ENCODE data around the gene SMPD1.
A peak's percentile ranks its signal among the peaks of the same experiment; 100 is the strongest.

SMPD1 gene

GRCh38 chr11:6433998-6434660 lies 43.9 kb downstream of the SMPD1 start:
- DNase-seq (ENCODE audit: low read depth in 1 of 2, low spot score in 1 of 2), result peak in 1 of 2 experiments; percentile 35
- TF ChIP-seq JUND (IDR thresholded peaks at IDR 0.05; ENCODE audit: low read depth), result no peak
- in situ Hi-C loops (cut with HindIII; ENCODE audit: low pct_unique_long_range_greater_than_20kb, low sequenced_read_pairs), result no loop called here

DNA sequence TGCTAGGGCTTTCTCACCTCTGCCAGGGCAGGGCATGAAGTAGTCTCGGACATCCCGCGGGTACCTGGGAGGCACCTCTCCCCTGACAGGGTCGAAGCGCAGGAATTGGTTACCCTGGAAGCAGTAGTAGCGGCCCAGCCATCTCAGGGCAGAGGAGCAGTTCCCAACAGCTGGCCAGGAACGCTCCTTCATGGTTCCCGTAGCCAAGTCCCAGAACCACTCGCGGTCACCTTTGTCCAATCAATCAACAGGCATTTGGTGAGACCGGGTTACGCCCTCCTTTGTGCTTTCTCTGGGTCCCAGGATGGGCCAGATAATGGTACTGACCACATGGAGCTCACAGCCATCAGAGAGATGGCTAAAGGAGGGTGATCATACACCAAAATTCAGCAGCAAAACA lies 47.1 kb downstream of the SMPD1 start:
- TF ChIP-seq JUND (IDR thresholded peaks at IDR 0.05; ENCODE audit: low read depth), result no peak
- no peak for DNase-seq (ENCODE audit: low read depth in 1 of 2, low spot score in 1 of 2)
- in situ Hi-C loops (cut with HindIII; ENCODE audit: low pct_unique_long_range_greater_than_20kb, low sequenced_read_pairs), result no loop called here

- in situ Hi-C loops (cut with HindIII; ENCODE audit: low pct_unique_long_range_greater_than_20kb, low sequenced_read_pairs), result no loop called here
- DNase-seq (ENCODE audit: low read depth in 1 of 2, low spot score in 1 of 2), result no peak
- no peak for TF ChIP-seq JUND (IDR thresholded peaks at IDR 0.05; ENCODE audit: low read depth)
Observed at GRCh38 chr11:6437993-6438392, 47.7 kb downstream of the SMPD1 start.

DNA sequence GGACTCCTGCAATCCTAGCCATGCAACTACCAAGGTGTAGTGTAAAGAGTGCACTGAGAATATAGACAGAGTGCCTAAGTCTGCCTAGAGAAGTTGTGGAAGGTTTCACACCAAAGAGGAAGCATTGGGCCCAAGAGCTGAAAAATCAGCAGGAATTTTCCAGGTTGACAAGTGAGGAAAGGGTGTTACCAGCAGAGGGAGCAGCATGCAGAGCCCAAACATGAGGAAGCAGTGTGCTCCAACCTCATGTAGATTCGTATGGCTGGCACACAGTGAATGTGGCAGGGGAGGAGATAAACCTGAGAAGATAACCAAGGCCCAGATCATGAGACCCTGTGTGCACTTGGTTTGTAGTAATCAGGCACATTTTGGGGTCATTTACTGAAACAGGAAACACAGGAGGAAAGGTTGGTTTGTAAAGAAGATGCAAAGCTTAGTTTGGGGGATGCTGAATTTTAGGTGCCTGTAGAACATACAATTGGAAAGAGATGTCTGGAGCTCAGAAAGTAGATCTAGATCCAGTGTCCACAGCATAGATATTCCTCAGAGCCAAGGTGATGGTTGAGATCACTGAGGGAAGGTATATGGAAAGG lies 48.8 kb downstream of the SMPD1 start:
- in situ Hi-C loops (cut with HindIII; ENCODE audit: low pct_unique_long_range_greater_than_20kb, low sequenced_read_pairs), result no loop called here
- TF ChIP-seq JUND (IDR thresholded peaks at IDR 0.05; ENCODE audit: low read depth), result no peak
- peak; percentile 44 to 71 for DNase-seq (ENCODE audit: low read depth in 1 of 2, low spot score in 1 of 2)

GRCh38 chr11:6440906-6441358 lies 50.7 kb downstream of the SMPD1 start, which contains the start of gene HPX:
Gene HPX (minus strand): TSS chr11:6440987. CDS start chr11:6440963, 24 bp downstream.
- DNase-seq (ENCODE audit: low read depth in 1 of 2, low spot score in 1 of 2), result peak in 1 of 2 experiments; percentile 18
- TF ChIP-seq JUND (IDR thresholded peaks at IDR 0.05; ENCODE audit: low read depth), result no peak
- in situ Hi-C loops (cut with HindIII; ENCODE audit: low pct_unique_long_range_greater_than_20kb, low sequenced_read_pairs), result no loop called here

- in situ Hi-C loops (cut with HindIII; ENCODE audit: low pct_unique_long_range_greater_than_20kb, low sequenced_read_pairs), result no loop called here
- no peak for TF ChIP-seq JUND (IDR thresholded peaks at IDR 0.05; ENCODE audit: low read depth)
- no peak for DNase-seq (ENCODE audit: low read depth in 1 of 2, low spot score in 1 of 2)
Observed at GRCh38 chr11:6442441-6442840, 52.2 kb downstream of the SMPD1 start.

GRCh38 chr11:6443269-6444003 lies 53.2 kb downstream of the SMPD1 start:
- peak; percentile 9 to 45 for DNase-seq (ENCODE audit: low read depth in 1 of 2, low spot score in 1 of 2)
- in situ Hi-C loops (cut with HindIII; ENCODE audit: low pct_unique_long_range_greater_than_20kb, low sequenced_read_pairs), result no loop called here
- no peak for TF ChIP-seq JUND (IDR thresholded peaks at IDR 0.05; ENCODE audit: low read depth)

Data from T47D (cell line).